CD14-positive monocyte (primary cell): ENCODE results near the gene CAST. TPM values are rescaled to one million over a fixed set of nuclear protein-coding genes. Genes with fewer than 3 reads are reported as not detected.

ENCODE experiments used
- DNase-seq, 3 donors: peaks; one replicate each; pipeline ENCODE4 v3.0.0-alpha.2; 2011 to 2022
- H2AFZ ChIP-seq: 2 replicates; pipeline ENCODE4 v1.6.0; 2012; ENCODE audit warnings: mild to moderate bottlenecking, low read depth, low read length, inconsistent platforms; ENCODE audit not compliant: insufficient read depth, poor library complexity, severe bottlenecking
- H3K27ac ChIP-seq, 2 donors: 1 replicate in 1 of 2; 2 replicates in 1 of 2; pipeline ENCODE4 v1.5.1; 2012 to 2013; ENCODE audit warnings: low read length in 2 of 2, control low read depth in 1 of 2, inconsistent platforms in 1 of 2, low read depth in 1 of 2, mild to moderate bottlenecking in 1 of 2
- H3K27me3 ChIP-seq, 2 donors: one replicate each; pipeline versions ENCODE4 v1.6.0 to v1.6.1; 2011 to 2013; ENCODE audit warnings: low read length in 2 of 2; ENCODE audit not compliant: control insufficient read depth in 2 of 2, insufficient read depth in 2 of 2
- H3K36me3 ChIP-seq, 2 donors: replicated peaks in 1 of 2; 1 replicate in 1 of 2; 2 replicates in 1 of 2; pipeline versions ENCODE4 v1.5.1 to v1.6.1; 2012 to 2013; ENCODE audit warnings: low read length in 2 of 2, control low read depth in 1 of 2, inconsistent platforms in 1 of 2, mild to moderate bottlenecking in 1 of 2; ENCODE audit not compliant: insufficient read depth in 2 of 2, control insufficient read depth in 1 of 2
- H3K4me1 ChIP-seq, 2 donors: 1 replicate in 1 of 2; 2 replicates in 1 of 2; pipeline versions ENCODE4 v1.5.1 to v1.6.1; 2012 to 2013; ENCODE audit warnings: low read length in 2 of 2, control low read depth in 1 of 2, inconsistent platforms in 1 of 2, mild to moderate bottlenecking in 1 of 2, moderate library complexity in 1 of 2; ENCODE audit not compliant: insufficient read depth in 2 of 2, control insufficient read depth in 1 of 2
- H3K4me2 ChIP-seq: replicated peaks from 2 replicates; pipeline ENCODE3; 2012; ENCODE audit warnings: low read length, moderate library complexity, mild to moderate bottlenecking; ENCODE audit not compliant: poor library complexity, severe bottlenecking; ENCODE audit errors: extremely low read depth
- H3K4me3 ChIP-seq, 3 experiments: fragments of 200-600 bp in 1 of 3; sonication (generic) in 1 of 3; replicated peaks in 1 of 3; 1 replicate in 2 of 3; 2 replicates in 1 of 3; pipeline ENCODE4 v1.5.1; 2011 to 2013; ENCODE audit warnings: low read length in 3 of 3, mild to moderate bottlenecking in 3 of 3, control low read depth in 2 of 3, low read depth in 2 of 3, inconsistent platforms in 1 of 3, moderate library complexity in 1 of 3
- H3K79me2 ChIP-seq: 2 replicates; pipeline ENCODE4 v1.6.0; 2012; ENCODE audit warnings: mild to moderate bottlenecking, control low read depth, inconsistent platforms, low read length, moderate library complexity; ENCODE audit not compliant: insufficient read depth
- H3K9ac ChIP-seq: 2 replicates; pipeline ENCODE4 v1.6.0; 2017; ENCODE audit warnings: low read length, mild to moderate bottlenecking; ENCODE audit not compliant: insufficient read depth, poor library complexity, severe bottlenecking
- H3K9me3 ChIP-seq, 2 donors: replicated peaks in 1 of 2; 1 replicate in 1 of 2; 2 replicates in 1 of 2; pipeline versions ENCODE4 v1.5.1 to v1.6.1; 2012 to 2013; ENCODE audit warnings: low read length in 2 of 2, control low read depth in 1 of 2; ENCODE audit not compliant: control insufficient read depth in 1 of 2, insufficient read depth in 1 of 2
- H4K20me1 ChIP-seq: 2 replicates; pipeline ENCODE4 v1.6.0; 2012; ENCODE audit warnings: mild to moderate bottlenecking, low read length, control low read depth, moderate library complexity; ENCODE audit not compliant: insufficient read depth
- H3K27ac Mint-ChIP-seq, 7 donors: one replicate each; pipeline ENCODE4 v1.8.0; 2020; ENCODE audit warnings: mild to moderate bottlenecking in 7 of 7, mixed read lengths in 7 of 7, moderate library complexity in 6 of 7, inconsistent platforms in 2 of 7
- H3K27me3 Mint-ChIP-seq, 3 donors: one replicate each; pipeline ENCODE4 v1.8.0; 2021 to 2022; ENCODE audit warnings: low read depth in 3 of 3, mild to moderate bottlenecking in 3 of 3, mixed read lengths in 3 of 3, moderate library complexity in 3 of 3, inconsistent platforms in 1 of 3
- H3K36me3 Mint-ChIP-seq, 2 donors: one replicate each; pipeline ENCODE4 v1.8.0; 2020; ENCODE audit warnings: mixed read lengths in 2 of 2, inconsistent platforms in 1 of 2, mild to moderate bottlenecking in 1 of 2
- H3K4me1 Mint-ChIP-seq: one replicate; pipeline ENCODE4 v1.8.0; 2020; ENCODE audit warnings: mild to moderate bottlenecking, mixed read lengths
- H3K4me3 Mint-ChIP-seq, 2 donors: one replicate each; pipeline ENCODE4 v1.8.0; 2020; ENCODE audit warnings: mild to moderate bottlenecking in 2 of 2, mixed read lengths in 2 of 2, moderate library complexity in 1 of 2
- H3K9me3 Mint-ChIP-seq, 7 donors: one replicate each; pipeline ENCODE4 v1.8.0; 2020 to 2022; ENCODE audit warnings: mixed read lengths in 7 of 7, mild to moderate bottlenecking in 6 of 7, moderate library complexity in 6 of 7, inconsistent platforms in 2 of 7
- WGBS: methylation state at CpG from one replicate; pipeline ENCODE4 v1.1.5; 2013; ENCODE audit warnings: missing lambda C conversion rate; ENCODE audit not compliant: insufficient coverage; 5-methylcytosine and 5-hydroxymethylcytosine counted together
- intact Hi-C, 2 donors: fragments of 100-400 bp; cut with micrococcal nuclease; formaldehyde crosslinking; loops; one replicate each; pipeline versions ENCODE4 v1.15.0 to v1.15.1; 2023
- polyA plus RNA-seq, 3 donors: library from polyadenylated mRNA; depleted of rRNA in 1 of 3; unstranded in 2 of 3; stranded (reverse) in 1 of 3; fragments of 300-500 nt in 2 of 3; fragments of >200 nt in 1 of 3; fragmentation: Illumina TruSeq in 2 of 3; gene quantifications; 1 replicate in 2 of 3; 2 replicates in 1 of 3; pipeline ENCODE4 v1.2.3, GENCODE V29; 2012 to 2021
- TF ChIP-seq, protein P1 (sequence below): fragments of 200-600 bp; IDR thresholded peaks from one replicate; pipeline ENCODE4 v1.8.0; 2022; ENCODE audit warnings: antibody characterized with exemption, mild to moderate bottlenecking

CAST gene
- polyA plus RNA-seq, 3 donors = 49.6 to 125 (median 76.8) TPM

DNA sequence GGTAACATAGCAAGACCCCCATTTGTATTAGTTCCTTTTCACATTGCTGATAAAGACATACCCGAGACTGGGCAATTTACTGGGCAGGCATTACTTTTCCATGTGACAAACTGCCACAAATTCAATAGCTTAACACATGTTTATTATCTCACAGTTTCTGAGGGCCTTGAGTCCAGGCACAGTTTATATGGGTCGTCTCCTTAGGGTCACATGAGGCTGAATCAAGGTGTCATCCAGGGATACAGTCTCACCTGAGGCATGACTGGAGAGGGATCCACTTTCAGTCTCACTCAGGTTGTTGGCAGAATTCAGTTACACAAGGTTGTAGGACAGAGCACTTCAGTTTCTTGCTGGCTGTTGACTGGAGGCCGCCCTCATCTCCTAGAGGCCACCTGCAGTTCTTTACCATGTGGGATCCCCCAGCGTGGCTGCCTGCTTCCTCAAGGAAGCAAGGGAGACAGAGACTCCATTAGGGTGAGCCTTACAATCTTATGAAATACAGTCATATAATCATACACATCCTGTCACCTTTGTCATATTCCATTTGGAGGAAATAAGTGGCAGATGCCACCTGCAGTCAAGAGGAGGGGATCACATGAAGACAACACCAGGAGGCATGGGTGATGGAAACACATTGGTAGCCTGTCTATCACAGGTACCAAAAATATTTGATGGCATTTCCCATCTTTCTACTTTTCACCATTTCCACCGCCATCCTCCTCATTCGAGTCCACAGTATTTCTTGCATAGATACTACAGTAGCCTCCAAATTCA lies 160.7 kb downstream of the CAST start:
- H3K9me3 ChIP-seq = no peaks in the 10 kb centered on the region
- H3K9ac ChIP-seq = no peak overlapping the region
- no peaks in the 10 kb centered on the region for H3K36me3 Mint-ChIP-seq
- H3K4me3 ChIP-seq = no peak overlapping the region
- H3K4me3 Mint-ChIP-seq = no peak overlapping the region
- no peak overlapping the region for H3K4me2 ChIP-seq
- H3K27ac Mint-ChIP-seq = no peak overlapping the region
- H4K20me1 ChIP-seq = no peaks in the 10 kb centered on the region
- TF ChIP-seq, protein P1, sequence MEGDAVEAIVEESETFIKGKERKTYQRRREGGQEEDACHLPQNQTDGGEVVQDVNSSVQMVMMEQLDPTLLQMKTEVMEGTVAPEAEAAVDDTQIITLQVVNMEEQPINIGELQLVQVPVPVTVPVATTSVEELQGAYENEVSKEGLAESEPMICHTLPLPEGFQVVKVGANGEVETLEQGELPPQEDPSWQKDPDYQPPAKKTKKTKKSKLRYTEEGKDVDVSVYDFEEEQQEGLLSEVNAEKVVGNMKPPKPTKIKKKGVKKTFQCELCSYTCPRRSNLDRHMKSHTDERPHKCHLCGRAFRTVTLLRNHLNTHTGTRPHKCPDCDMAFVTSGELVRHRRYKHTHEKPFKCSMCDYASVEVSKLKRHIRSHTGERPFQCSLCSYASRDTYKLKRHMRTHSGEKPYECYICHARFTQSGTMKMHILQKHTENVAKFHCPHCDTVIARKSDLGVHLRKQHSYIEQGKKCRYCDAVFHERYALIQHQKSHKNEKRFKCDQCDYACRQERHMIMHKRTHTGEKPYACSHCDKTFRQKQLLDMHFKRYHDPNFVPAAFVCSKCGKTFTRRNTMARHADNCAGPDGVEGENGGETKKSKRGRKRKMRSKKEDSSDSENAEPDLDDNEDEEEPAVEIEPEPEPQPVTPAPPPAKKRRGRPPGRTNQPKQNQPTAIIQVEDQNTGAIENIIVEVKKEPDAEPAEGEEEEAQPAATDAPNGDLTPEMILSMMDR = no peak
- no peaks in the 10 kb centered on the region for H3K79me2 ChIP-seq
- no peak for DNase-seq
- no peaks in the 10 kb centered on the region for H3K27me3 ChIP-seq
- WGBS = 95% methylated on average over 5 of the region's 6 CpGs
- peaks cover 0 to 1% (median 1%) of the 10 kb centered on the region in 3 donors for H3K27me3 Mint-ChIP-seq
- peaks cover 21% of the 10 kb centered on the region for H3K4me1 Mint-ChIP-seq
- no peaks in the 10 kb centered on the region for H3K36me3 ChIP-seq
- H3K4me1 ChIP-seq = peaks cover 15 to 18% of the 10 kb centered on the region in 2 donors
- H3K27ac ChIP-seq = no peak overlapping the region
- intact Hi-C loops = no loop called here
- H3K9me3 Mint-ChIP-seq = peaks cover 0 to 2% (median 0%) of the 10 kb centered on the region in 7 donors
- no peak overlapping the region for H2AFZ ChIP-seq

DNA sequence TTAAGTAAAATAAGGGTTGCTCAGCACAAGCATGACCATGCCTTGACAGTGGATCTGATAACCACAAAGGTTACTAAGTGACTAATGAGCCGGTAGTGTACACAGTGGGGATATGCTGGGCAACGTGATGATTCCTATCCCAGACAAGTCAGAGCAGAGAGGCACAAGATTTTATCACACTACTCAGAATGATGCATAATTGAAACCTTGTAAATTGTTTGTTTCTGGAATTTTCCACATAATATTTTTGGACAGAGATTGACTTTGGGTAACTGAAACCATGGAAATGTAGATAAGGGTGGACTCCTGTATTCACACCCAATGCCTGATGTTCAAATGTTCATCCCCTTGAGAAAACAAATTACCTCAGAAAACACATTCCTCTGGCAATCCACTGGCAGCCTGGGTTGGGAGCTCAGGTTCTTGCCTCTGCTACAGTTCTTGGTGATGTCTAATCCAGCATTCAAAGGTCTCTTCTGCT lies 161.8 kb downstream of the CAST start:
- Histone ChIP-seq H4K20me1 (no peaks in the 10 kb centered on the region), H2AFZ (no peak overlapping the region), H3K79me2 (no peaks in the 10 kb centered on the region), H3K4me3 (no peak overlapping the region), H3K4me1 (peaks cover 15 to 18% of the 10 kb centered on the region in 2 donors), H3K27ac (no peak overlapping the region), H3K27me3 (no peaks in the 10 kb centered on the region), H3K4me2 (no peak overlapping the region), H3K36me3 (no peaks in the 10 kb centered on the region), H3K9me3 (no peaks in the 10 kb centered on the region), H3K9ac (no peak overlapping the region)
- no CpG with 5 or more reads among the region's 2 CpGs for WGBS
- Mint-ChIP-seq H3K4me1 (peaks cover 21% of the 10 kb centered on the region), H3K27me3 (peaks cover 0 to 1% (median 0%) of the 10 kb centered on the region in 3 donors), H3K36me3 (no peaks in the 10 kb centered on the region), H3K9me3 (no peaks in the 10 kb centered on the region), H3K27ac (peak overlapping the region in 1 of 7 donors; percentile 40), H3K4me3 (no peak overlapping the region)
- DNase-seq = no peak
- TF ChIP-seq, protein P1 = no peak
- intact Hi-C loops = no loop called here

Other genes with a start within 250 kb of the CAST start
- gene PCSK1, start 229.1 kb upstream of the CAST start, polyA plus RNA-seq = not detected
- 10 to 100 TPM; 31.7 to 45.6 (median 40.2) TPM for gene ERAP1, start 145.6 kb downstream of the CAST start, polyA plus RNA-seq
- gene ERAP2, start 214.1 kb downstream of the CAST start, polyA plus RNA-seq = 10 to 100 TPM in 1 of 3 donors, 1 to 10 TPM in 2; 3.0 to 20.4 (median 3.4) TPM